IPS-11a (cell line): ENCODE measurements around the gene PTPRT.

Source experiments
- H3K4me3 ChIP-seq: one replicate; pipeline ENCODE4 v1.5.1; 2013; ENCODE audit warnings: low read depth, low read length, control low read depth

PTPRT gene

DNA sequence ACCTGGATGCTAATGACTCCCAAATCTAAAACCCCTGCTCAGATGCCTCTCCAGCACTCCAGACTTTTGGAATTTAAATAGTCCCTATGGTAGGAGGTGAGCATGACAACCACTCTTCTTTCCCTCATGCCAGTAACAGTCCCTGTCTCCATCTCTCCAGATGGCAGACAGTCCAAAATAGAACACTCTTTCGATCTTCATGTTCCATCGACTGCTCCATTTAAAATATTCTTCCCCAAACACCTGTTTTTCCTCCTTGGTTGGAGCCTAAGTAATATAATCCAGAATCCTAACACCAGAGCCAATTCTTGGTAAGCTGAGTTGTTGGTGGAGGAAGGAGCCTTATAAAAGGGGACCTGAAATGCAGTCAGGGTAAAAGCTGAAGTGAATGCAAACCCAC is 848.1 kb downstream of the PTPRT start:
- no peak overlapping the region for H3K4me3 ChIP-seq

DNA sequence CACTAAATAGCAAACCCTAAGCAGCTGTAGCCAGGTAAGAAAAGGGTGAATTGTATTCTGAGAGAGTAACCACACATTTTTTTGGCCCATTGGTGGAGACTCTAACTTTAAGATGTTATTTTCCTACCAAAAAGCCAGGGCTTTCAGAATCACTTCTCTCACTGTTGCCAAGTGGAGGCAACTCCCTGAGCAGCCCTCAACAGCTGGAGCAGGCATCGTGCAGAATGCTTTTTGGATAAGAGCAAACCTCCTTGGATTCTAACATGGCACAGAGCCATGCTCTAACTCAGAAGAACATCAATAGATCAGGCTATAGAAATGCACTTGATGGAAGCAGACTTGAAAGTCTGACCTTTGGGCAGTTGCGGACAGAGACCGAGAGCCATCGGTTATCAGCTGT is 849.3 kb downstream of the PTPRT start:
- no peak overlapping the region for H3K4me3 ChIP-seq

DNA sequence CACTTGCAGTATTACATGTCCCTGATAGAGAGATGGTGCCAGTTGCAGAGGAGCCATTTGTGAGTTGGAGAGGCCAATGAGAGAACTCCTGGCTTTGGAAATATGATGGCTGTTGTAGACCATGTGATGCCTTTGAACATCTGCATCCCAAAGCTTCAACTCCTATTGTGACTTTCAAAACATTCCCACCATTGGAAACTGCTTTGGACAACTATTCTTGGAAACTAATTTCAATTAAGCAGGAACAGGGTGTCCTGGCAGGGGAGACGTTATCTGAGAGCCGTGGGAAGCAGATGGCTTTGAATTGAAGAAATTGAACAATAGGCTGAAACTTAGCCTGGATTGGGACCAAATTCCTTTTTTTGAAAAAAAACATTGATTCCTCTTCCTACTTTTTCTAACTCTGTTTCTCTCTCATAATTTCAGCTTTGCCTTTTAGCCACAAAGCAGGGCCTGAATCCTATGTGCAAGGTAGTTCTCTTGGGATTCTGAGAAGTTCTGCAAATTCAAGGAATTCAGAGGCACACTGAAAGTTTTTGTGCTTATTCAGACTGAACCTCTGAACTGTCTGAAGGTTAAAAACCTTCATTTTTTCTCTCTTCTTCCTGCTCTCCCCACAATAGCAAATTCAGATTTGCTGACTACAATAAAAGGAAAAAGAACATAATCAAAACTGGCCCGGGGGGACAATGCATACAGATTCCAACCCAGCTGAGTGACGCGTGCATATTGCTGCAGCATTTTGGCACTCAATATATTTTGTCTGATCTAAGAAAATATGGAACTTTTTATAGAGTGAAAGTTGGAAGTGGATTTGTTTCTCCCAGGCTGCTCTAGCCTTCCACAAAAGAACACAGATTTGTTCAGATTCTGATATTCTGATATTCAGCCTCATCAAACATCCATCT is 851.2 kb downstream of the PTPRT start:
- no peak overlapping the region for H3K4me3 ChIP-seq

DNA sequence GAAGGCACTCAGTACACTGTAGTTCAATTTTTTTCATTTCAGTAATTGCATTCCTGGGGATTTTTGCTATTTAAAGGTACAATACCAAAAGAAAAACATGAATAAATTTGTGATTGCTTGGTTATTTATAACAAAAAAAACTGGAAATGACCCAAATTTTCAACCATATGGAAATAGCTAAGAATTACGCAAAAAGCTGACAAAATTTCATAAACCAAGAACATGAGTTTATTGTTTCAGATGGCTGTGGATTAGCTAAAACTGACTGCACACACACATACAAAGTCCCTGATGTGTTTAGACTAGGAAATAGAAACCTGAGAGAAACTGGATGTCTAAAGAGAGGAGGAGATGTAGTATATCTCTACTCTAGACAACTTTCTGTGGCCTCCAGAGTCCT is 853.1 kb downstream of the PTPRT start:
- no peak overlapping the region for H3K4me3 ChIP-seq

DNA sequence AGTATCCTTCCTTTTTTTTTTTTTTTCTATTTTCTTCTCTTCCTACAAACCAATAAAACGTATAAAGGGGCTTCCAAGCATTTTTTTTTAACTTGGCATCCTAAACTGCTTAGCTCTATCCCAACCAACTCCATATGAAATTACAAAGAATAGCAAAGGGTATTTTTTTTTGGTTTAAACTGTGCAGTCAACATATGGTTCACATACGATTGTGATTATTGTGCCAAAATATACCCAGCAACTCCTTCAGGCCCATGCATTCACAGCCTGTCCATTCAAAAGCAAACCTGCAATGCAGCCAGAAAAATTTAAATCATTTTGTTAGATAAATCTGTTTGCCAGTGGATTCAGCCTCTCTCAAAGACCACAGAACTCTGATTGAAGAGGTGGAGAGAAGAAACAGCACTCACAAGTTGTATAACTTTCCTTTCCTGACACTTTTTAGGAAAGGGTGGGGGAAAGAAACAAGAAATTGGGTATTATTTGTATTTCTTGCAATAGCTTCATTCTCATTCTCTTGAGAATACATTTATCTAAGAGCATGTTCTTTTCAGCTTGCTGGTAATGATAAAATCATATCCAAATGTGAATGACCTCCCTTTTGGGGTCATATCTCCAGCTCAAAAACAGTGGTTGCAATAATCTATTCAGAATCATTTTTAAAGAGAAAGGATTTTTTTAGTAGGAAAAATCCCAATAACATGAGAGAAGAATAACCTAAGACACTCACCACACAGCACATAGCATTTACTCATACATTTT is 870.3 kb downstream of the PTPRT start:
- H3K4me3 ChIP-seq: no peak overlapping the region

DNA sequence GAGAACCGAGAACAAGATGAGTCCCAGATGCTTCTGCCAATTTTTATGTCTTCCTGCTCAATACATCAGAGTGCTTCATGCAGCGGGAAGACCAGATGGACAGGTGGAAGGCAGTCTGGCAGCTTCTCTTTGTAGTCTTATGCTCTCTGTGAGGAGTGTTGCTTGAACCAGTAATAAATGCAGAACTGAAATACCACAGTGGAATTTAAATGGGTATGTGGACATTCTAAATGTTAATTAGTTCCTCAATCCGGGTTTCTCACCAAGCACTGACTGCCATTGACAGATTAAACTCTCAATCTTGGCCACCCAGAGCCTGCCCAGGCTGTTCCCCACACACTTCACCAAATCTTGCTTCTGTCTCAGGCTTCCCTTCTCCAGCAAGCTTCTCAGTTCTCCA is 876.0 kb downstream of the PTPRT start:
- H3K4me3 ChIP-seq: no peak overlapping the region

DNA sequence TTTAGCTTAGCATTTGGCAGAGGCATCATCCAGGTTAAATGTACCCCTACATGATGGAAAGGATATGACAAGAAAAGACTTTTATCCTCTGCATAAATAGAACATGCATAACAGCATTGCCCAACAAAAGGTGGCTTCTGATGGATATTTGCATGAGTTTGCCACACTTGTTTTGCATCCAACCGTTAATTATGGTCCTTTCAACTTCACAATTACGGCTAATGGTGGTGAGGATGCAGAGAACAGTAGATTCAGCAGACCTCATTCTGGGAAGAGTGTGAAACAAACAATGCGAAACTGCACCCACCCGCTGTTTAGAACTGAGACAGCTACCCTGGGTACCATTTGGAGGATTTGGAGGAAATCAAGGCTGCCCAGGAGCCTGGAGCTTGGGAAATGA is 880.7 kb downstream of the PTPRT start:
- no peak overlapping the region for H3K4me3 ChIP-seq

DNA sequence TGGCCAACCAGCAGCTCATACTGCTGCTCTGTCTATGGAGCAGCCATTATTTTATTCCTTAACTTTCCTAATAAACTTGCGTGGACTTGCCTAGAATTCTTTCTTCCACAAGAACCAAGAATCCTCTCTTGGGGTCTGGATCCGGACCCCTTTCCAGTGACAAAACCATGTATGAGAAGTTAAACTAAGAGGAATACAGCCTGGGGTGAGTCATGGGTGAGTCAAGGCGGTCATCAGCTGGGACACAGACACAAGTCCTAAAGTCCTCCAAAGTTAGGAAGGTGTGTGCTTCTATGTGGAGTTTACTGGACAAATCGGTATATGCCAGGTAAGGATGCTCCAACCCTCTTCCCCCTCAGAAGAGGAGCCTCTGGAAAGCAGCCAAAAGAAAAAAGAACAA is 881.5 kb downstream of the PTPRT start:
- no peak overlapping the region for H3K4me3 ChIP-seq

DNA sequence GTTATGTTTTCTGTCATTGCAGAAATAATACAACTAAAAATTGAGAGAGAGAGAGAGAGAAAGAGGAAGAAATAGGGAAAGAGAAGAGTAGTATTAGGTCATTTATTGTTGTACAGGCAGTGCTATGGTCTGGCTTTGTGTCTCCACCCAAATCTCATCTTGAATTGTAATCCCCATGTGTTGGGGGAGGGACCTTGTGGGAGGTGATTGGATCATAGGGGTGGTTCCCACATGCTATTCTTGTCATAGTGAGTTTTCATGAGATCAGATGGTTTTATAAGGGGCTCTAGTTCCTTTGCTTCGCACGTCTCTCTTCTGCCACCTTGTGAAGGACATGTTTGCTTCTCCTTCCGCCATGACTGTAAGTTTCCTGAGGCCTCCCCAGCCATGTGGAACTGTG is 894.1 kb downstream of the PTPRT start:
- no peak overlapping the region for H3K4me3 ChIP-seq

DNA sequence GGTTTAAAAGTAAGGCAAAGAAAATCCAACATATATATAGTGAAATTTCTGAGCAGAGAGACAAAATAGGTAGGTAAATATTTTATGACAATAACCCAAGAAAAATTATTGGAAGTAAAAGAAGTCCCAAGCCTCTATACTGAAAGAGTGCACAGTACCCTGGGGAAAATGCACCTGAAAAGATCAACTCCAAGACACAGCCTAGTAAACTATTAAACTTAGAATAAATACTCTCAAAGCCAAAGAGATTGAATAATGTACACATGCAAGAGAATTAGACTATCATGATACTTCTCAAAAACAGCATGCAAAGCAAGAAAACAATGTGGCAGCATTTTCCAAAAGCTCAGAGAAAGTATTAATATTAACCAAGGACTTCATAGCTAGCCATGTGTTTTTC is 894.7 kb downstream of the PTPRT start:
- no peak overlapping the region for H3K4me3 ChIP-seq

DNA sequence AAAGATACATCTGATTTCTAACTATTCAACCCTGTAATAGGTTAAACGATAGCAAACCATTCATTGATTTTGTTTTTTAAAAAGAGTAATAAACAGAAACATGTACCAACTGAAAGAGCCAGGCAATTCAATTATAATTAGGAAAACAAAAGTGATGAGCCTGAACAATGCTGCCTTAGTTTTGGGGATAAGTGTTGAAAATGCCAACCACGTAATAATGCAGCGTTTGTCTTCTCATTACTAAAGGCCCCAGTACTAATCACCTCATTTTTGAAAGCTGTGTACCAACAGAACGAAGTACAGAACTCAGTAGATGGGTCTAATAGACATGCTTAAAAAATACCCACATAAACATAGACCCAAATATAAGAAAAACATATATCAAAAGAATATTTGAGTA is 907.9 kb downstream of the PTPRT start:
- H3K4me3 ChIP-seq: no peak overlapping the region

DNA sequence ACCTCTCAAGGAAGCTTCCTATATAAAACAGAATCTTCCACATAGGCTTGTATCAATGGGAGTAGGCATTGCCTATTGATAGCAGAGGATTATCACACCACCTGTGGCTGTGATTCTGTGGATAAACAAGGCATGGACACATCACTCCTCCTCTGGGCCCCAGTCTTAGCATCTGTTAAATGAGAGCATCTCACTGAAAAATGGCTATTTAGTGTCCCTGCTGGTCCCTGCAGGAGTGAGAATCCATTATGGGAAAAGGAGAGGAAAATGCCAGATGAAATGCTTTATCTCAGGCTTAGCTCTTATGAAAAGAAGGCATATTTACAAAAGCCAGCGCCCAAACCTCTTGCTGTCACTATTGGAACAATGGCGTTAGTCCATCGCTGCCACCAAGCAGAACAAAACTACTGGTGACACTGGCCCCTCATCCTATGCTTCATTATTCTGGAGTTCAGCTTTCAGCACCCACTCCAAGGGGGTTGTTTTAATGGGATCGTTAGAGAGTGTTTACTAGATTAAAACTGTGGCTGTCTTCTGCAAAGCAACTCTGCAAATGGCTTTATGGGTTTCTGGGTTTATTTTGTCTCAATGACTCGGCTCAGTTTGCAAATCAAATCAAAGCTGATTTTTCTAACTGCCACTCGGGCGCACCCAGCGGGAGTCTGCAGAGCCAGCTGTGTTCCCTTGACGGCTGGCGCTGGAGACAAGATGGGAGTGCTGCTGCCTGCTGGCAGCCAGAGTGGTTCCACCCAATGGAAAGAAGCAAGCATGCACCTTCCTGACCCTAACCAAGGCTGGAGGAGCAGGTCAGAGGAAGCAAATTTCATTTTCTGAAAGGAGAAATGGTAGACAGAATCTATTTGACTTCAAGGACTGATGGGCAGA is 912.7 kb downstream of the PTPRT start:
- no peak overlapping the region for H3K4me3 ChIP-seq

DNA sequence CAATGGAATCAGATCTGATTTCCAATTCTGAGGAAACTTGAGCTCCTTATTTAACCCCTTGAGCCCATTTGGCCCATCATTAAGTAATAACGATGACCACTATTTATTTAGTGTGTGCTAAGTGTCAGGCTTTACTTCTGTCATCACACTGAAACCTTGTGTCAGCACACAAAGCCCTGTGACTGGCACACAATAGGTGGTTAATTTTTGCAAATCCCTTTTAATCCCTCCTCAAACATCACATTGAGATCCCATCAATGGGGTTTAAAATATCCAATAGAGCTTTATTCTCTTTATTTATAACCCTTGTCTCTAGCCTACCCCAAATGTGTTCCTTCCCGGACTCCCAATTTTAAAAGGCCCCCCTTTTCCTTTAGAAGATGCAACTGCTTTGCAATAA is 914.7 kb downstream of the PTPRT start:
- no peak overlapping the region for H3K4me3 ChIP-seq

DNA sequence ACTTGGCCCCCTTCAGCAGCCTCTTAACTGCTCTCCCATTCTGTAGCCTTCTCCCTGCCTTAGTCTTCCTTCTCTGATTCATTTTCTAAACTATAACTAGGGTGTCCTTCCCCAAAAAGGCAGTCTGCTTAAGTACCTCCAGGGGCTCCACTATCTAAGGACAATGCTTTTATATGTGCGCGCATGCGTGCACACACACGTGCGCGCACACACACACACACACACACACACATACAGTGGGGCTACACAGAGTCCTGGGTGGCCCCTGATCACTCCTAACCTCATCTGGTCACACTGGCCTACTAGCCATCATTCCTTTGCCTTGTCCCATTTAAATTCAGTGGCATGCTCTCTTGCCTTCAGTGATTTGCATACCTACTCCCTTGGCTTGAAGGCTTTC is 917.2 kb downstream of the PTPRT start:
- H3K4me3 ChIP-seq: no peak overlapping the region

DNA sequence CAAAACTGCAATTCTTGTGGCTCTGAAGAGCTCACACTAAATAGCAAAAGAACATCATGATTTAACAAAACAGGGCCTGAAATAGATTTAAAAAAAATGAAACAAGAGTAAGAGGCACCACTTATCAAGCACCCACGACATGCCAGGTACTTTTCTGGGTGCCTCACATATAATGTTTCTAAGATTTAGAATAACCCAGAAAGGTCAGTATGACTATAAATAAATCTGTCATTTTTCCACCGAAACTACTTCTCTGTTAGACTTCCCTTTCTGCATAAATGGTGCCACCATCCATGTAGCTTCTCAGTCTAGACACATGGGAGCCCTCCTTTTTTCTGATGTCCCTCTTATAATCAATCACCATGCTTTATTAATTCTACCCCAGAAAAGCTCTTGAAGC is 919.2 kb downstream of the PTPRT start:
- H3K4me3 ChIP-seq: no peak overlapping the region

DNA sequence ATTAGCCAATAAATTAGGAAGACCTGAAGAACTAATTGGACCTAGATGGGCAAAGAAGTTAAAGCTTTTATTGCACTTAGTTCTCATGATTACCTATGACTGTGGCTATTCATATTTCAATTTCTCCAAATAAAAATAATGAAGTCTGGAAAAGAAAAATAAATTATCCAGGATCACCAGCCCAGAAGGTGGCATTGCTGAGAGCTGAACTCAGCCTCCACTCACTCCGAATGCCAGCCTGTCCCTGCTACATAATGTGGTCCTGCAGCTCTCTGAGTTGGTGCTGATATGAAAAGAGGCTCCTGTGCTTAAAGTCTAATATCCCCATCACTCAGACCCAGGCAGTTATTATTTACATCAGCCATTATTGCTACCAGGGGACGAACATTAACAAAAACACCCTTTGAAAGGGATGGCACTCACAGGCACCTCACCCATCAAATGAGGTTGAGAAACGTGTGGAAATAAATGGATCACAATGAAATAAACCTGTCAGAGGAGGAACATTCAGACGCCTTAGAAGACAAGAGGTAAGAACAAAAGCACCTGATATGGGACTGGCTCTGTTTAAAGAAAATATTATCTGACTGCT is 921.8 kb downstream of the PTPRT start:
- H3K4me3 ChIP-seq: no peak overlapping the region

DNA sequence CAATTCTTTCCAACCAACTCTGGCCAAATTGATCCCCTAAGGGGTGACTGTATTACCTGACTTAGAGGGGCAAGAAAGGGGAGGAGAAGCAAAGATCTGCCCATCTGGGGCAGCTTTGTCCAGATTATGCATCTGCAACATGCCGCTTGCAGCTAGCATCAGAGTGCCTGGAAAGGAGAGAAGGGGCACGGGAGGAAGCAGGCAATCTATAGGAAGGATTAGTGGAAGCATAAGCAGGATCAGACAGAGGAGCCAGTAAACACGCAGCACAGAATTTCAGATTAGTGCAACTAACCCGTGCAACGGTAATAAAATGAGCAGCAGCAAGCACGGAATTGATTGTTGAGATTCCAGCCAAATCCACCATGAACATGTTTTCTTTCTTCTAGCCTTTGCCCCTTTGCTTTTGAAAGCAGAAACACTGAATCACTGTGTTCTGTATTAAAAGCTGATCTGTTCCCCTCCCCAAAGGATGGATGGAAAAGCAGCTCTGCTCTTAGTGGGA is 927.9 kb downstream of the PTPRT start:
- H3K4me3 ChIP-seq: no peak overlapping the region

DNA sequence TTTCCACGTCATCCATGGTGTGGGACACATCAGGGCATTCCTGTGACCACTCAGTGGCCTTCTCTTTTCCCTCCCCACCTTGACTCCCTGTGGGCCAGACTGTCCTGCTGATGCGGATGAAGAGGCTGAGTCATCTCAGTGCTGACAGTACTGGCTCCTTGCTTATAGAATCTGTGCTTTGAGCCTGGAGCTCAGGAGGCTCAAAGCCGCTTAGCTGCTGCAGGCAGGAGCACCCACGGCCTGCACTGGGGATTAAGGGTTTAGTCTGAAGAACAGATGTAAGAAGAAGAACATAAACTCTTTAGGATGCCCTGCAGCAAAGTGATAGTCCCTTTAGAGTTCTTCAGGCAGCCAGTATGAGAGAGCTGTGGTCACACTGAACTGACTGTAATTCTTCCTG is 929.5 kb downstream of the PTPRT start:
- no peak overlapping the region for H3K4me3 ChIP-seq

DNA sequence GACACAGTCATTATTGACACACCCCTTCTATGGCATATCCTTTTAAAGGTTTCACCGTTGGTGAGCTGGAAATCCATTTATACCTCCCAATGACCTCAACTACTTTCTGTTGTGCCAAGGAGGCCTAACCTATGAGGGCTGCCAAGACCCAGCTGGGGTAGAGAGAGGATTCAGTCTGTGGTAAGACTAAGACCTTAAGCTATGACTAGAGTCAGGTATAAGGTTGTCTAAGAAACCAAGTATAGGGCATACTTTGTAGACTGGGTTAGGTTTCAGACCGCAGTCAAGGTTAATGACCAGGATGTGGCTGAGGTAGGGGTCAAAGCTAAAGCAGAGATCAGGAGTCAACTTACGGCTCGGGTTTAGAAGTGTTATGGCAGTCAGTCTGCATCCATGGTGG is 930.3 kb downstream of the PTPRT start:
- H3K4me3 ChIP-seq: no peak overlapping the region

DNA sequence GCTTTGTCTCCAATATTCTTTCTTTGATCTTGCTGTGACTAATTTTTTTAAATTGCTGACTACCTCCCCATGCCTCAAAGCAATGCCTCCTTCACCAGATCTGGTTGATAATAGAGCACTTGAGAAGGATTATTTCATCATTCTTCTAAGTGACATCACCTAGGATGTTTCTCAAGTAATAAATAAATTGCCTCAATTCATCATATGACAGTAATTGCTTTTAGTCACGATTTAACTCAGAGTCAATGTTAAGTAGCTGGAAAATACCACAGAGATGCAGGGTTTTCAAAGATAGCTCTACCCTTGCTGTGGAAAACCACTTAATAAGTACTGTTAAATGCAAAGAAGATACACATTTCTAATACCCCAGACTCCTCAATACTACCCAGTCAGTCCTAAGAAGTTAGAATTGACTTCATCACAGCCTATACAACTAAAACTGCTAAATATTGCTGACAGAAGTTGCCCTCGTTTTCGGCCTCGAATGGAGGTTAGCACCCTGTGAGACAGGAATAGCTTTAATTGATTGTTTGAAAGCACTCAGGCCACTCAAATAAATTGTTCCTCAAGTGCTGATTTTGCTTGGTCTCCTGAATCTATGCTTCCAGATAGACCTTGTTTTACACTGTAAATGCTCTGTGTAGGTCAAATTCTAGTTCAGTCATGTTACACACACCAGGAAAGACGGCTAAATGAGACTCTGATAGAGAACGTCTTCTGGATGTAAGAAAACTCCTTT is 931.0 kb downstream of the PTPRT start:
- no peak overlapping the region for H3K4me3 ChIP-seq
